ENCODE measurements around the gene CYTH4.

DNA sequence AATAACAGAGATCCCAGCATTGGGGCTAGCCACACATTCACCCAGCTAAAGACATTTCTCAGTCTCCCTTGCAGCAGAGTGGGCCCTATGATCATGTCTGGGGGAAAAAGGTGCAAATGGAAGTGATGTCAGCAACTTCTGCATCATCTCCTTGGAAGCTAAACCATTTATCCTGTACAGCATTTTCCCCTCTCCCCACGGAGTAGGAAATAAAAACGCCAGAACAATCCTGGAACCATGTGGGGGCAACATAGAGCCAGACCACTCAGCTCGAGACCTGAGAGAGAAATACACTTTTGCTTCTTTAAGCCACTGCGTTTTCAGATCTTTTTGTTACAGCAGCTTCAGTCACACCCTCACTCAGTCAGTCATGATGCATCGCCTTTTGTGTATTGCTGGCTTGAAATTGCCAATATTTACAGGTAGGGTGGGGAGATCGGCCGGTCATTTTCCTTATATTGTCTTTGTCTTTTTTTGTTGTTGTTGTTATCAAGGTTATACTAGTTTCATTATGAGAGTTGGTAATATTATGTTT, 29.1 kb upstream of the CYTH4 start:
- TF ChIP-seq, protein P1, sequence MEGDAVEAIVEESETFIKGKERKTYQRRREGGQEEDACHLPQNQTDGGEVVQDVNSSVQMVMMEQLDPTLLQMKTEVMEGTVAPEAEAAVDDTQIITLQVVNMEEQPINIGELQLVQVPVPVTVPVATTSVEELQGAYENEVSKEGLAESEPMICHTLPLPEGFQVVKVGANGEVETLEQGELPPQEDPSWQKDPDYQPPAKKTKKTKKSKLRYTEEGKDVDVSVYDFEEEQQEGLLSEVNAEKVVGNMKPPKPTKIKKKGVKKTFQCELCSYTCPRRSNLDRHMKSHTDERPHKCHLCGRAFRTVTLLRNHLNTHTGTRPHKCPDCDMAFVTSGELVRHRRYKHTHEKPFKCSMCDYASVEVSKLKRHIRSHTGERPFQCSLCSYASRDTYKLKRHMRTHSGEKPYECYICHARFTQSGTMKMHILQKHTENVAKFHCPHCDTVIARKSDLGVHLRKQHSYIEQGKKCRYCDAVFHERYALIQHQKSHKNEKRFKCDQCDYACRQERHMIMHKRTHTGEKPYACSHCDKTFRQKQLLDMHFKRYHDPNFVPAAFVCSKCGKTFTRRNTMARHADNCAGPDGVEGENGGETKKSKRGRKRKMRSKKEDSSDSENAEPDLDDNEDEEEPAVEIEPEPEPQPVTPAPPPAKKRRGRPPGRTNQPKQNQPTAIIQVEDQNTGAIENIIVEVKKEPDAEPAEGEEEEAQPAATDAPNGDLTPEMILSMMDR (IDR thresholded peaks at IDR 0.05): no peak
- TF ChIP-seq POLR2A (IDR thresholded peaks at IDR 0.05): no peak

All from uterus (tissue), 2 donors.